ENCODE data around the gene NPIPA1.
"Not testable (repeated sequence)": the region's sequence is repeated elsewhere in the genome, so short reads cannot be mapped to it uniquely, and the experiment has no call there.

GRCh38 chr16:14999845-15000244 lies 62.6 kb downstream of the NPIPA1 start:
- TF ChIP-seq, protein P1, sequence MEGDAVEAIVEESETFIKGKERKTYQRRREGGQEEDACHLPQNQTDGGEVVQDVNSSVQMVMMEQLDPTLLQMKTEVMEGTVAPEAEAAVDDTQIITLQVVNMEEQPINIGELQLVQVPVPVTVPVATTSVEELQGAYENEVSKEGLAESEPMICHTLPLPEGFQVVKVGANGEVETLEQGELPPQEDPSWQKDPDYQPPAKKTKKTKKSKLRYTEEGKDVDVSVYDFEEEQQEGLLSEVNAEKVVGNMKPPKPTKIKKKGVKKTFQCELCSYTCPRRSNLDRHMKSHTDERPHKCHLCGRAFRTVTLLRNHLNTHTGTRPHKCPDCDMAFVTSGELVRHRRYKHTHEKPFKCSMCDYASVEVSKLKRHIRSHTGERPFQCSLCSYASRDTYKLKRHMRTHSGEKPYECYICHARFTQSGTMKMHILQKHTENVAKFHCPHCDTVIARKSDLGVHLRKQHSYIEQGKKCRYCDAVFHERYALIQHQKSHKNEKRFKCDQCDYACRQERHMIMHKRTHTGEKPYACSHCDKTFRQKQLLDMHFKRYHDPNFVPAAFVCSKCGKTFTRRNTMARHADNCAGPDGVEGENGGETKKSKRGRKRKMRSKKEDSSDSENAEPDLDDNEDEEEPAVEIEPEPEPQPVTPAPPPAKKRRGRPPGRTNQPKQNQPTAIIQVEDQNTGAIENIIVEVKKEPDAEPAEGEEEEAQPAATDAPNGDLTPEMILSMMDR (conservative IDR thresholded peaks at IDR 0.05; ENCODE audit: low read length): not testable (repeated sequence)
- not testable (repeated sequence) for TF ChIP-seq EZH2phosphoT487 (IDR thresholded peaks at IDR 0.05; ENCODE audit: borderline replicate concordance)

Data from Loucy (cell line).